SK-MEL-5 (cell line): Measurements from ENCODE around the gene ZNF777. TPM values are rescaled to one million over a fixed set of nuclear protein-coding genes. Genes with fewer than 3 reads are reported as not detected.
"Not testable (repeated sequence)": the region's sequence is repeated elsewhere in the genome, so short reads cannot be mapped to it uniquely, and the experiment has no call there.

Experiments used
- DNase-seq: peaks from one replicate; pipeline ENCODE4 v3.0.0-alpha.2; 2016; ENCODE audit warnings: low read depth, low spot score
- in situ Hi-C: cut with HindIII; loops from 2 replicates; pipeline ENCODE4 v1.10.0; 2016; ENCODE audit warnings: low sequenced_read_pairs, high pct_unique_total_duplicates, low pct_unique_long_range_greater_than_20kb
- total RNA-seq: library from RNA; depleted of rRNA; stranded (reverse); fragments of >200 nt; shearing (Covaris generic); gene quantifications from 2 replicates; pipeline ENCODE4 v1.2.3, GENCODE V29; 2014; rRNA removed

The ZNF777 gene
- total RNA-seq, 1 experiment from 2014 or later = 5.4 TPM

- DNase-seq = no peak
- in situ Hi-C loops = no loop called here
Observed at GRCh38 chr7:149397470-149398043, 63.3 kb downstream of the ZNF777 start.

- in situ Hi-C loops, DNase-seq: not testable (repeated sequence)
Observed at GRCh38 chr7:149388550-149389335, 72.1 kb downstream of the ZNF777 start.

GRCh38 chr7:149386514-149386913 lies 74.3 kb downstream of the ZNF777 start:
- in situ Hi-C loops, DNase-seq: not testable (repeated sequence)

GRCh38 chr7:149385195-149385950 lies 75.5 kb downstream of the ZNF777 start:
- in situ Hi-C loops = no loop called here
- no peak for DNase-seq

Other genes starting within 250 kb of the ZNF777 start
- gene ZNF212, start 221.4 kb downstream of the ZNF777 start, total RNA-seq = 6.5 and 6.8 TPM in 2 replicates
- 4.4 and 4.8 TPM in 2 replicates for gene ZNF783, start 198.9 kb downstream of the ZNF777 start, total RNA-seq
- 18.3 and 19.8 TPM in 2 replicates for gene ZNF746, start 36.7 kb upstream of the ZNF777 start, total RNA-seq